Pancreas (tissue), 10 donors: Measurements from ENCODE around the gene ADGRG3. TPM values are rescaled to one million over a fixed set of nuclear protein-coding genes. Genes with fewer than 3 reads are reported as not detected.

Experiments used
- ATAC-seq, 4 donors: fragments of 200-7000 bp; cut with Tn5 transposase; one replicate each; pipeline versions ENCODE4 v1.8.0 to v1.9.1; 2020; ENCODE audit warnings: mild to moderate bottlenecking in 4 of 4, moderate library complexity in 4 of 4
- DNase-seq, 6 donors: peaks; one replicate each; pipeline ENCODE4 v3.0.0-alpha.2; 2020
- FAIRE-seq: peaks from 2 replicates; lab custom pipeline; 2012; peaks lifted over from hg19 to GRCh38; lab: Jason Lieb, UNC
- H3K27ac ChIP-seq, 4 donors: fragments of 200-600 bp; sonication (generic); 1 replicate in 3 of 4; 2 replicates in 1 of 4; pipeline versions ENCODE4 v1.5.0 to v1.8.0; 2020
- H3K27me3 ChIP-seq, 4 donors: fragments of 200-600 bp; one replicate each; pipeline ENCODE4 v1.8.0; 2021
- H3K36me3 ChIP-seq, 3 donors: fragments of 200-600 bp; sonication (generic) in 1 of 3; one replicate each; pipeline versions ENCODE4 v1.5.0 to v1.8.0; 2020 to 2021
- H3K4me1 ChIP-seq, 3 donors: fragments of 200-600 bp; one replicate each; pipeline ENCODE4 v1.8.0; 2021
- H3K4me3 ChIP-seq, 4 donors: fragments of 200-600 bp; sonication (generic) in 2 of 4; one replicate each; pipeline versions ENCODE4 v1.5.0 to v1.8.0; 2020 to 2021
- H3K9me3 ChIP-seq, 4 donors: fragments of 200-600 bp; one replicate each; pipeline ENCODE4 v1.8.0; 2021
- WGBS, 2 donors: extraction: QIAGEN DNeasy Blood & Tissue Kit; methylation state at CpG; one replicate each; pipeline ENCODE4 v1.1.7; 2013; 5-methylcytosine and 5-hydroxymethylcytosine counted together
- intact Hi-C, 3 donors: fragments of 100-400 bp; cut with DNase I; formaldehyde crosslinking; loops; one replicate each; pipeline versions ENCODE4 v1.11.1 to v1.14.2; 2022
- polyA plus RNA-seq, 2 donors: library from polyadenylated mRNA; stranded (reverse); fragments of 200-250 nt; gene quantifications; one replicate each; pipeline ENCODE4 v1.2.3, GENCODE V29; 2013
- total RNA-seq, 6 donors: library from RNA; stranded (reverse); fragmentation: NEBNext Ultra II Directional in 4 of 6; extraction: Animal tissue kit (Norgen Biotek cat#: 25700) in 4 of 6; gene quantifications; one replicate each; pipeline versions ENCODE4 v1.2.1 to v1.2.4, GENCODE V29; 2021 to 2023
- TF ChIP-seq, protein P1 (sequence below), 4 donors: fragments of 200-600 bp; sonication (generic) in 3 of 4; IDR thresholded peaks; one replicate each; pipeline versions ENCODE4 v1.5.0 to v1.8.0; 2021; ENCODE audit warnings: antibody characterized with exemption in 4 of 4
- donor health status: healthy with polysubstance abuse.
- donor health status: DM: no; HTN: no; CAD: no; lungs with moderate emphysema.
- donor health status: DM: no; HTN: no; CAD: no.
- donor health status: control.
- donor health status: control.
- donor health status: Bipolar disorder and iron deficiency.
- donor health status: DM: yes; HTN: yes; CAD: no.
- donor health status: DM: no; HTN: no; CAD: no.
- donor health status: DM: no; HTN: no; CAD: no.
- donor health status: DM: yes; HTN: yes; CAD: no.

Gene ADGRG3
- total and polyA plus RNA-seq, 8 donors, result 0.14 to 0.84 (median 0.53) TPM

DNA sequence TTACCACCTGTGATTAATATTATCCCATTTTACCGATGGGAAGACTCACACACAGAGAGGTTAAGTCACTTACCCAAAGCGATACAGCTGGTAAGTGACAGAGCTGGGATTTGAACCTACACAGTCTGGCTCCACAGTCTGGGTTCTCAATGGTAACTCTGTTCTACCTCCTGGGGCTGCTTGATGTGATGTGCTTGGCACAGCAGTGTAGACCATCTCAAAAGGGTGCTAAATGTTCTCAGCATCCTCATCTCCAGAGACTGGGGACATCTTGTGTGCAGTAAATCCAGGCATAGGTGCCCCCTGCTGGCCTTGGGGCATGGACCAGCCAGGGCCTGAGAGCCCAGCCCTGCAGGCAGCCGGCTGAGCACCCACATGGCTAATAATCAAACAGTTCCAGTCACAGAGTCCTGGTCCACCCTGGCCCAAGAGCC, 52.1 kb downstream of the ADGRG3 start:
- intact Hi-C loops, result loop anchor here in 2 of 3 donors (5.0 to 10.0 kb wide), 4 partner anchors 68 to 145 kb away; no protein-coding TSS in a partner anchor
- H3K4me3 ChIP-seq, result no peak overlapping the region
- TF ChIP-seq, protein P1, sequence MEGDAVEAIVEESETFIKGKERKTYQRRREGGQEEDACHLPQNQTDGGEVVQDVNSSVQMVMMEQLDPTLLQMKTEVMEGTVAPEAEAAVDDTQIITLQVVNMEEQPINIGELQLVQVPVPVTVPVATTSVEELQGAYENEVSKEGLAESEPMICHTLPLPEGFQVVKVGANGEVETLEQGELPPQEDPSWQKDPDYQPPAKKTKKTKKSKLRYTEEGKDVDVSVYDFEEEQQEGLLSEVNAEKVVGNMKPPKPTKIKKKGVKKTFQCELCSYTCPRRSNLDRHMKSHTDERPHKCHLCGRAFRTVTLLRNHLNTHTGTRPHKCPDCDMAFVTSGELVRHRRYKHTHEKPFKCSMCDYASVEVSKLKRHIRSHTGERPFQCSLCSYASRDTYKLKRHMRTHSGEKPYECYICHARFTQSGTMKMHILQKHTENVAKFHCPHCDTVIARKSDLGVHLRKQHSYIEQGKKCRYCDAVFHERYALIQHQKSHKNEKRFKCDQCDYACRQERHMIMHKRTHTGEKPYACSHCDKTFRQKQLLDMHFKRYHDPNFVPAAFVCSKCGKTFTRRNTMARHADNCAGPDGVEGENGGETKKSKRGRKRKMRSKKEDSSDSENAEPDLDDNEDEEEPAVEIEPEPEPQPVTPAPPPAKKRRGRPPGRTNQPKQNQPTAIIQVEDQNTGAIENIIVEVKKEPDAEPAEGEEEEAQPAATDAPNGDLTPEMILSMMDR (IDR thresholded peaks at IDR 0.05), result peak; percentile 53 to 71 (median 57)
- H3K27ac ChIP-seq, result no peak overlapping the region
- H3K4me1 ChIP-seq, result no peaks in the 10 kb centered on the region
- DNase-seq (peak; percentile 72 to 88 (median 81)), ATAC-seq (peak; percentile 94 to 100 (median 97)), FAIRE-seq (no peak)
- 54 to 55% methylated on average over 3 of the region's 3 CpGs for WGBS, 2 donors
- H3K36me3 ChIP-seq, result no peaks in the 10 kb centered on the region
- no peaks in the 10 kb centered on the region for H3K27me3 ChIP-seq
- H3K9me3 ChIP-seq, result no peaks in the 10 kb centered on the region

DNA sequence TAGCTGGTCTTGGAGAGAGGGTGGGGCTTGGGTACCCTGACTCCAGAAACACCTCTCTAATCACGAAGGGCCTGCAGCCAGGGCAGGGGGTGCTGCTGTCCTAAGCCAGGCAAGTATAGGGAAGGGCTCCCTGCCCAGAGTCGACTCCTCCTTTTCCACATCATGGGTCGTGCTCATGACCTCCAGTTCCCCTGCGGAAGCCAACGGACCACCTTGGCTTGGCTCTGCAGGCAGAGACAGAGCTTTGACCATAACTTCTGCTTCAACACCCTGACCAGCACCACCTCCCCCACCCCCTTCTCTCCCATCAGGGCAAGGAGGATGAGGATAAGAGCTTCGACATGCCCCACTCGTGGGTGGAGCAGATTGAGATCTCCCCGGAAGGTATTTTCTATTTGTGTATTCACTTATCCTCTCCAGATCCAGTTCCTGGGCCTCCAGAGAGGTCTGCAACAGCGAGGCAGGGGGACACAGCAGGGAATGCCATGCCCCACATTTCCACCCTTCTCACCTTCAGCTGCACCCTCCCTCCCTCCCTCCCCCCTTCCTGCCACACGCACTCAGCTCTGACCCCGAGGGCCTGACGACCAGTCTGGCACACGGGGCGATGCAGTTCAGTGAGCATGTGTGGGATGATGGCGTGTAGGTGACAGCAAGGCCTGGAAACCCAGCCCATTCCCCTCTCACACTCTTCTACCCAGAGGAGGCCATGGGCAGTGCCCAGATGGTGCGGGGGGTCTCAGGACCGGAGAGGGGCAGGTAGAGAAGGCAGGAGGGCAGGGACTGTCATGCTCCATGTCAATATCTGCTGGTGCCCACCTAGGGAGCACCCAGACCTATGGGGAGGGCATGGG, 53.5 kb downstream of the ADGRG3 start:
- no peak overlapping the region for H3K4me3 ChIP-seq
- WGBS, 2 donors, result 82% methylated on average over 17 of the region's 17 CpGs
- DNase-seq, result peak in 1 of 6 donors; percentile 50
- no peak overlapping the region for H3K27ac ChIP-seq
- H3K36me3 ChIP-seq, result no peaks in the 10 kb centered on the region
- FAIRE-seq, result no peak
- intact Hi-C loops, result loop anchor here in 2 of 3 donors (5.0 to 10.0 kb wide), 4 partner anchors 69 to 147 kb away; no protein-coding TSS in a partner anchor
- H3K9me3 ChIP-seq, result no peaks in the 10 kb centered on the region
- TF ChIP-seq, protein P1 (IDR thresholded peaks at IDR 0.05), result no peak
- no peak for ATAC-seq
- no peaks in the 10 kb centered on the region for H3K27me3 ChIP-seq
- no peaks in the 10 kb centered on the region for H3K4me1 ChIP-seq

DNA sequence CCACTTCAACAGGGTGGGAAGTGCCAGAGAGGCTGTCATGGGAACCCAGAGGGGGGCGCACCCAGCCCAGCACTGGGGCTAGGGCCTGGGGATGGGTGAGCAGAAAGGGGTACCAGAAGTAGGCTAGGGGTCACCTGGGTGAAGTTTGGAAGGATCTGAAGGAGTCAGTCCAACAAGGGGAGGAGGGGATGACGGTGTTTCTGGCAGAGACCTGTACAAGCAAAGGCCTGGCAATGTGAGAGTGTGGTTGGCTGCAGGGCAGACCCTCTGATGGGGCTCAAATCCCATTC, 54.0 kb downstream of the ADGRG3 start:
- intact Hi-C loops, result loop anchor here in 2 of 3 donors (5.0 to 10.0 kb wide), 4 partner anchors 70 to 147 kb away; no protein-coding TSS in a partner anchor
- no peak for FAIRE-seq

DNA sequence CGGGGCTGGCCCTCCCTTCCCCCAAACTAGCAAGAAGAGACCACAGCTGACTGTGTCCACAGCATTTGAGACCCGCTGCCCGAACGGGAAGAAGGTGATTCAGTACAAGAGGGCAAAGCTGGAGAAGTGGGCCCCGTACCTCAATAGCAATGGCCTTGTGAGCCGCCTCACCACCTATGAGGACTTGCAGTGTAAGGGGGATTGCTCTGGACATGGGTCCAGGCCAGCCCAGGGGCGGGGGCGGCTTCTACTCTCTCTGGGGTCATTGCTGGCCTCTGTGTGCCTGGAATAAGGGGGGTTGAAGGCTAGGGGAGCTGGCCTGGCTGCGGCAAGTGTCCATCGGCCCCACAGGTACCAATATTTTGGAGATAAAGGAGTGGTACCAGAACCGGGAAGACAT, 54.5 kb downstream of the ADGRG3 start:
- no peaks in the 10 kb centered on the region for H3K9me3 ChIP-seq
- H3K4me3 ChIP-seq, result no peak overlapping the region
- H3K27ac ChIP-seq, result no peak overlapping the region
- peak in 1 of 6 donors; percentile 48 for DNase-seq
- TF ChIP-seq, protein P1 (IDR thresholded peaks at IDR 0.05), result no peak
- no peaks in the 10 kb centered on the region for H3K36me3 ChIP-seq
- FAIRE-seq, result no peak
- 72 to 80% methylated on average over 11 of the region's 11 CpGs for WGBS, 2 donors
- H3K4me1 ChIP-seq, result no peaks in the 10 kb centered on the region
- intact Hi-C loops, result loop anchor here in 2 of 3 donors (5.0 to 10.0 kb wide), 4 partner anchors 70 to 148 kb away; no protein-coding TSS in a partner anchor
- no peaks in the 10 kb centered on the region for H3K27me3 ChIP-seq
- no peak for ATAC-seq

More for the DNA sequence above, 54.0 kb downstream of the ADGRG3 start:
- Histone ChIP-seq H3K27ac (no peak overlapping the region), H3K4me1 (no peaks in the 10 kb centered on the region), H3K36me3 (no peaks in the 10 kb centered on the region), H3K4me3 (no peak overlapping the region), H3K27me3 (no peaks in the 10 kb centered on the region), H3K9me3 (no peaks in the 10 kb centered on the region)
- TF ChIP-seq, protein P1 (IDR thresholded peaks at IDR 0.05), result no peak
- ATAC-seq, result no peak
- WGBS, 2 donors, result 88 to 92% methylated on average over 2 of the region's 2 CpGs
- no peak for DNase-seq
